ENCODE measurements around the gene MLYCD.

- no peak for TF ChIP-seq CTCF (IDR thresholded peaks at IDR 0.05; ENCODE audit: low read length)
- no peak for TF ChIP-seq EZH2 (IDR thresholded peaks at IDR 0.05; ENCODE audit: borderline replicate concordance, low read length)
Observed at GRCh38 chr16:83948914-83949723, 50.2 kb downstream of the MLYCD start.
